ENCODE measurements around the gene PLEKHG3.

PLEKHG3 gene

DNA sequence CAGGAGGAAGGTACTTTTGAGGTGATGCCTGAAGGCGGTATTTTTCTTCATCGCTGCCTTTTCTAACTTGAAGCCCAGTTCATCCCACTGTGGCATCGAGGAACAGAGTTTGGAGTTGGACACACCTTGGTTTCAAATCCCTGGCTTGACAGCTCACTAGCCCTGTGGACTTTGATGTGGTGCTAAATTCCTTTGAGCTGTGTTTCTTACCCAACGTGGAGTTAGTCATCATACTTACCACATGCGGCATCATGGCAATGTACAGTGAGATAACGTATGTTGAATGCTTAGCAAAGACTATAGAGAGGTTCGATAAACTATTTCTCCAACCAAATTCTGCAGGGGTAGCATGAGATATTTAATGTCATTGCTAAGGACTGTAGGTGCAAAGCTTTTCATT lies 3.4 kb downstream of the PLEKHG3 start:
- no peak for DNase-seq (ENCODE audit: low spot score)

DNA sequence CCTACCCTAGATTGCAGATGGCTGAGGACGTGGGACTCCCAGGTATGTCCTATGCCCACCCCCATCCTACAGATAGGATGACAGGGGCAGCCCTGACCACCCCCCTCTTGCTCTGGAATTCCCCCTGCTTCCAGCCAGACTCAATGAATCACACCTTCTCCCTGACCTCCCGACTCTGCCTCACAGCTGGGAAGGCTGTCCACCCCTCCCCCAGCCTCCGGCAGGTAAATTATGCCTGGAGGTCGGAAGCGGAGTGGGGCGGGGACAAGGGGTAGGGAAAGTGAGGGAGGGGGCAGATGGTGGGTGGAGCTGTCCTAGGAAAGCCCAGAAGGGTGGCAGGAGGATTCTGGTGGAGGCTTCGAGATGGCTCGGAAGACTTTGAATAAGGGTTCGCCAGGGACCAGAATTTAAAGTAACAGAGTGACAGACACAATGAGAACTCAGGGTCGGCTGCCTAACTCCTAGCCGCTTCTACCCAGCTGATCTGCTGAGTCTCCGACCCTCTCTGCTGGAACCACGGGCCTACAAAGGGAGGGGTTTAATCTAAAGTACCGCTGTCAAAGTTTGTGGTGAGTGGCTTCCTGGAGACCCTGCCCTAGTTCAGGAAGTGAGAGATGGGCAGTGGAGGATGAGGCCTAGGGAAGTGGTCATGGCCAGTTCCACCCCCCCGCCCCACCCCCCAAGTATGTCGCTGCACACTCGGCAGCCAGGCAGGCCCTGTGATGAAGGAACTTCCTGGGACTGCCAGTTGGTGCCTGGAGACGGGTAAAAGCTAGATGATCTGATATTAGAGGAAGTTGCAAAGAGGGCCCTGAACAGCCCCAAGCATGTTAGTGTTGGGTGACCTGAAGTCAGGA lies 4.2 kb downstream of the PLEKHG3 start:
- DNase-seq (ENCODE audit: low spot score): no peak

DNA sequence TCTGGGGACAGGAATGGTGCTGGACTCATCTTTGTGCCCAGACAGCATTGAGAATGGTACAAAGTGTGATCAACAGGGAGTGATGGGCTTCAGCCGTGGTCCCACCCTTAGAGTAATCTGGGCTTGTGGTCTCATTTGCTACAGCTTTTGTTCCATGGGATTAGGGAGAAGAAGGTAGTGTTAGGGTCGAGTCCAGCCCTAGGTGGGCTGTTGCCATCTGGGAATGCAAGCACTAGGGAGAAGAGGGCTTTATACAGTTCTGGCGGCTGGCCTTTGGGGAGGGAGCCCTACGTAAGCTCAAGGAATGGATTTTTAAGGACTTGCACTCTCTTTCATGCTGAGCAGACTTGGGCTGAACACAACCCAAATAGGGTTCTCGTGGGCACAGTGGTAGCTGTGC lies 4.9 kb downstream of the PLEKHG3 start:
- DNase-seq (ENCODE audit: low spot score): no peak

DNA sequence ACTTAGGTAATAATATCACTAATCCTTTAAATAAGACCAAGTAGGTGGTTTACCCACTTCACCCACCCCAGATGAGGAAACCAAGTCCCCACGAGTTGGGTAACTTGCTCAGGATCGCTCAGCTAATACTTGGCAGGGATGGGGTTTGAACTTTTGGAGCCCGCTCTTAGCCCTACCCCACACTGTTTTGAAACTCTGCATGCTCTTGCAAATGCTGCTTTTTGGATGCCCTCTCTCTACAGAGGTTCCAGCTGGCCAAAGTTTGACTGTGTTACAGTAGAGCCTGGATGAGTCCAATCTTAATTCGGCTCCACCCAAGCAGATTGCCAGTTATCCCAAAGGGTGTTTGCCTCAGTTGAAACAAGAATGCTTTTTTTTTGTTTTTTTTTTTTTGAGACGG lies 6.8 kb downstream of the PLEKHG3 start:
- DNase-seq (ENCODE audit: low spot score): no peak

DNA sequence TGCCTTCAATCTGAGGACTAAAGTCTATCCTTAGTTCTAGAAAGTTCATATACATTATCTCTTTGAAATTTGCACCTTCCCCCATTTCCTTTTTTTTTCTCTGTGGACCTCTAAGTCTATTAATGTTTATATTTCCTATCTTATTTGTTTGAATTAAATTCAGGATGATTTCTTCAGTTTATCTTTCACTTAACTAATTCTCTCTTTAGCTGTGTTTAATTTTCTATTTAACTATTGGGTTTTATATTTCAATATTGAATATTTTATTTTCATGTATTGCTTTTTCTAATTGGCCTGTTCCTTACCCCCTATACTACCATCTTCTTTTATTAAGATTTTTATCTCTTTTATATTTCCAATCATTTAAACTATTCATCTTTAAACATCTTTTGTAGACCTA lies 9.5 kb downstream of the PLEKHG3 start:
- no peak for DNase-seq (ENCODE audit: low spot score)

DNA sequence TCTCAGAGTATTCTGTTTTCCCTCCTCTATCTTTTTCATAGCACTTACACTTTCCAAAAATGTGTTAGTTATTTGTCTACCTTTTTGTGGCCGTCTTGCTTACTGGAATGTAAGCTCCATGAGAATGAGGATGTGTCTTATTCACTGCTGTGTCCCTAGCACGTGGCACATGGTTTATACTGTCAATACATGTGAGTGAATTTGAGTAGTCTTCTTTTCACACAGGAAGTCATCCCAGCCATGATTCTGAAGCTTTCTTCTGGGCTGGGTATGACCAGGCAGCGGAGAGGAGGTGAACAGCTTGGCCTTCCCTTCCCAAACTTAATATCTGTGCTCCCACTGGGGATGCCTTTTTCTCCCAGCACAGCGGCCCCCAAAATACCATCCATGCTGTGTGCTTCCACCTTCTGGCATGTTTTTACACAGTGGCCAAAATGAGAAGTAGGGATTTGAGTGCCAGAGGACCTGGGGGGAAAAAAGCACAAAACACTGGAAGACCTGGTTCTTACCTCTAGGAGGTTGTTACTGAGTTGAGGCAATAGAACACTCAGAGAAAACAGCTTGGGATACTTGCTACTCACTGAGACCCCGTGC lies 10.3 kb downstream of the PLEKHG3 start:
- DNase-seq (ENCODE audit: low spot score): no peak

DNA sequence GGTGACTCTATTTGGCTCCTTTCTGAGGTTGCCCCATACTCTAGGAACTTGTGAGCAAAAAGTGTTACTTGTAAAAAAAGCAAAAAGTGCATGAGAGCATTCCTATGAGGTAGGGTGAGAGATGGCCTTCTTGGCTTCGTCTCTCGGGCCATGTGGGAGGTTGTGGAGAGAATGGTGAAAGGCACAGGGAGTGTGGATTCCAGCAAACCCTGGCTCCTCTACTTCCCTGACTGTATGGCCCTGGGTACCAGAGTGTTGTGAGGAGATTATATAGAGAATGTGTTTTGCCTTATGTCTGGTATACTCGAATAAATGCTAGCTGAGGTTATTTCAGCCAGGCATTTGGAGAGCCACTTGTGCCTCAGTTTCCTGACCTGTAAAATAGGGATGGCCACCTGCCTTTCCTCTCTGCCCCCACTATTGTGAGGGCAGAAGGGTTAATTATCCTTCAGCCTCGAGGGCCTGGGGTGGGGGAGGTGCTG lies 11.0 kb downstream of the PLEKHG3 start:
- no peak for DNase-seq (ENCODE audit: low spot score)

DNA sequence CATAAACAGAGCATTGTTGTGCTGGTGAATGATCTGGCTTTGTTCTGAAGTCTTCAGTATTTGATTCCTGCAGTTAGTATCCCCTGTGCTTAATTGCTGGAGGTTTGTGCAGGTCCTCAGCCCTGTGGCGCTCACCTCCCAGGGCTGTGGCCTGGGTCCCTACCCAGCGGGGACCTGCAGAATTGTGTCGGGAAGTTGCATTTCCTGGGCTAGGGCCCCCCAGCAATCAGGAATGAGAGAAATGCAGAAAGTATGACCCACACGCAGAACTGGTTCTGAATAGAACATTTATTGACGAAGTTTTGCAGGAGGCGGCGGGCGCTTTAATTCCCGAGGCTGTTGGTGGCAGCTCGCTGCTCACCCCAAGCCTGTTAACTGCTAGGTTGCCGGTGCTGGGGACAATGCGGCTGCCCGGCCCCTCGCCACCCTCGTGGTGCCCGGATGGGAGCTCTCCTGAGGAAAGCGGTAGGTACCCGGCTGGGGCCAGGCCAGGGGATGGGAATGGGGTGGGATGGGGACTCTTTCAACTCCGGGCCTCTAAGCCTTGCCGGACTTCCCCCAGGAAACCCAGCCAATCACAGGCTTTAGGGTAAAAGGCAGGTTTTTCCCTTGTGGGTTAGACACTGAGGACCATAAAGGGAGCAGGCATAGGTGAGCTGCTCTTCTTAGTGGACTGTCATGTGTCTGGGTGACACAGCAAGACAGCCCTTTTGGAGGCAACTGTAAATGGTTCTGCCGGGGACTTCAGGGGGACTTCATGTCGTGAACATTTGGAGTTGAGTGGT lies 11.6 kb downstream of the PLEKHG3 start:
- DNase-seq (ENCODE audit: low spot score): no peak

DNA sequence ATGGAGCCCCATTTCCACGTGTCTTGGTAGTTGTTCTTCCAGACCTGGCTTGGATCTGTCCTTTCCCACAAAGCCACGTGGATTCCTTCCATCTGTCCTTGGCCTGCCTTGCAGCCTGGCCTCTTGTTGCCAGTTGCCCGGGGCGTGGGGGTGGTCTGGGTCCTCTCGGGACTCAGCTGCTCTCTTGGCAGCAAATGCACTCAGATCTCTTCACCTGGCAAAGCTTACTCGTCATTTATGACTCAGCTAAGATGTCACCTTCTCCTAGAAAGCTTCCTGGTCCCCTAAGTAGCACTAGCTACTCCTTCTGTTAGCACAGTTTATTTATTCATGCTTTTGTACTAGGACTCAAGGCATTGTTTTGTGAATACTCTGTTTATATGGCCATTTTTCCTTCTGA lies 13.6 kb downstream of the PLEKHG3 start:
- no peak for DNase-seq (ENCODE audit: low spot score)

DNA sequence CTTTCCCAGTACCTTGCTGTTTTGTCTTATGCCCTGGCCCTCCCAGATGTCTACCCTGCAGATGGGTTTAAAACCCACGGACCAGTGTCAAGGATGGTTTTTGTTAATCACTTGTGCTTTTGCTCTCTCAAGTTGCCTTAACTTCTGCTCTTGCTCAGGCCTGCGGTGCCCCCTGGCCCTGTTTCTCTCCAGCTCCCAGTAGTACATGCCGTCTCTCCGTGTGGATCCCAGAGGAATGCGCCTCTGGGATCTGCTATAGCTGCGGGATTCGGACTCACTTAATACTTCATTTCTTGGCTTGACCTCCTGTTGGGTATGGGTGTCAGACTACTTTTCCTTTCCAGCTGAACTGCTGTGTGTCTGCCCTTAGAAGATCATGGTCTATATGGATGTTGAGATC lies 14.5 kb downstream of the PLEKHG3 start:
- DNase-seq (ENCODE audit: low spot score): no peak

DNA sequence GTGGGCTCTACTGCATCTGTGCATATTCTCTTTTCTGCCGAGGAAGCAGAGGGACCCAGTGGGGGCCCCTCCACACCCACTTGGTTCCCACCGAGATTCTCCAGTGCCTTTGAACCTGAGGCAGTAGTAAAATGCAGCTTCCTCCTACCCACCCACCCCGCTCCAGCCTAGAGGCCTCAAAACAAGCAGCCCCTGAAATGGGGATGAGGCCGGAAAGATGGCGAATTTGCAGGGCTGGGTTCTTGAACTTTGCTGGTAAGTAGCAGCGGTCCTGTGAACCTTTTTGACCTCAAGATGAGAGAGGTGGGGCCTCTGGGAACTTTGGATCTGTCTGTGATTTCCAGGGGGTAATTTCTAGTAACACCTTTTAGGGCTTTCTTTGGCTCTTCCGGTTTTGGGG lies 15.4 kb downstream of the PLEKHG3 start:
- no peak for DNase-seq (ENCODE audit: low spot score)

DNA sequence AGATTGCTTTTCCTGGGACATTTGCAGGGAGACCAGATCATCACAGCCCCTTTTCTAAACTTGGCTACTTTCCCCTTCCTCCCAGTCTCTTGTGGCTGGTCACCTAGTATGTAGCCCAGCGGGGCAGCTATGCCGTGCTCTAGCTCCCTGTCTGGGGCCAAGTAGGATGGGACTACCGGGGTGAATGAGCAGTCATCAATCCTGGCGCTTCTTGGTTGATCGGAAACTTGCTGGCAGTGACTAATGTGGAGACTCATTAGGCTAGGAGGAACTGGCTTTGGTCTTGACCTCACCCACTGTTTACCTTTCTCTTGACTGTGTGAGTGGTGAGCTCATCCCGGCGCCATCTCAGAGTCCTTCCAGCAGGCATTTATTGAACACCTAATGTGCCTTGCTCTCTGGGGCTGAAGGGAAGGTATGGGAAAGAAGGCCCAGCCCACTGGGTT lies 15.9 kb downstream of the PLEKHG3 start:
- DNase-seq (ENCODE audit: low spot score): peak; percentile 65

DNA sequence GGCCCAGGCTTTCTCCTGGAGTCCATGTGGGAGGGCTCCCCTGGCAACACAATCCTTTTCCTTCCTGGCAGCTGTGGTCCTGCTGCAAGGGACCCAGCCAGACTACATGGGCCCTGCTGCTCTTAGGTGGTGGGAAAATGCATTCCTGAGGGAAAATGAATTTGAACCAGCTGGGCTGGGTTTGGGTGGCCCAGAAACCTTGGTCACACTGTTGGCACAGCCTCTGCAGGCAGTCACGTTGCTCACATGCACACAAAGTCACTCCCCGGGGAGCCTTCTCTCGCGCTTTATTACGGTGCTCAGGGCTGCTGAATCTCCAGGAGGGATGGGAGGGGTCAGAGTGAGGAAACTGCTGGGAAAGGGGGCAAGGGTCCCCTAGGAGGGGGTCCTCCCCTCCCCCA lies 17.2 kb downstream of the PLEKHG3 start:
- DNase-seq (ENCODE audit: low spot score): no peak

DNA sequence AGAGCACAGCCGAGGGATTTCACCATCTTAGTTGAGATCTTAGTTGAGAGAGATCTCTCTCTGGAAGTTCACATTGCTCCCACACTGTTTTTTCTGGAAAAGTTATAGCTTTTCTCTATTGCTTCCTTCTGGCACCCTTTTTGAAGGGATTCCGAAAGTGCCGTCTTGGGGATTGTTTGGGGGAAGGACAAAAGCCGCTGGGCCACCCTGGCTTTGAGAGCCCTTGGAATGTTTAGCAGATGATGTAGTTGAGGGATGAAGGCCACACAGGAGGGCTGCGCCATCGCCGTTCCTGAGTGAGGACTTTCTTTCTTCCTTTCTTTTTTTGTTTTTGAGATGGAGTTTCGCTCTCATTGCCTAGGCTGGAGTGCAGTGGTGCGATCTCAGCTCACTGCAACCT lies 17.7 kb downstream of the PLEKHG3 start:
- DNase-seq (ENCODE audit: low spot score): no peak

DNA sequence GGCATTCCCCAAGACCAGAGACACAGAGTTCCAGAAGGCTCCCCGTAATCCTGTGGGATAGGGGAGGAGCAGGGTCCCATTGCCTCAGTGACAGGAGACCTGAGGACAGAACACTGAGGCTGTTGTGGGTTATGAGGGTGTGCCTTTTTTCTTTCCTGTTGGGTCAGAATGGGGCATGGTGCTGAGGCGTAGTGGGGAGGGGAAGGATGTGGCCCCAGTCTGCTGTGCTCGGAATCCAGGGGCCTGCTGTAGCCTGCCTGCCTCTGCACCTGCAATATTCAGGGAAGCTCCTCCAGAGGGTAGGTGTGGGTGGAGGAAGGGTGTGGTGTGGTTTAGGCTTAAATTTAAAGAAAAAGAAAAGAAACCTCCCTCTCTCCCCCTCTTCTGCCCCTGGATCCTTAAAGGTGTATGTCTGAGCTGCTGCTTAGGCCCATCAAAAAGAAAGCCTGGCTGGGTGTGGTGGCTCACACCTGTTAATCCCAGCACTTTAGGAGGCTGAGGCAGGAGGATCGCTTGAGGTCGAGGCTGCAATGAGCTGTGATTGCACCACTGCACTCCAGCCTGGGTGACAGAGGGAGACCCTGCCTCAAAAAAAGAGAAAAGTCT lies 18.7 kb downstream of the PLEKHG3 start:
- no peak for DNase-seq (ENCODE audit: low spot score)

DNA sequence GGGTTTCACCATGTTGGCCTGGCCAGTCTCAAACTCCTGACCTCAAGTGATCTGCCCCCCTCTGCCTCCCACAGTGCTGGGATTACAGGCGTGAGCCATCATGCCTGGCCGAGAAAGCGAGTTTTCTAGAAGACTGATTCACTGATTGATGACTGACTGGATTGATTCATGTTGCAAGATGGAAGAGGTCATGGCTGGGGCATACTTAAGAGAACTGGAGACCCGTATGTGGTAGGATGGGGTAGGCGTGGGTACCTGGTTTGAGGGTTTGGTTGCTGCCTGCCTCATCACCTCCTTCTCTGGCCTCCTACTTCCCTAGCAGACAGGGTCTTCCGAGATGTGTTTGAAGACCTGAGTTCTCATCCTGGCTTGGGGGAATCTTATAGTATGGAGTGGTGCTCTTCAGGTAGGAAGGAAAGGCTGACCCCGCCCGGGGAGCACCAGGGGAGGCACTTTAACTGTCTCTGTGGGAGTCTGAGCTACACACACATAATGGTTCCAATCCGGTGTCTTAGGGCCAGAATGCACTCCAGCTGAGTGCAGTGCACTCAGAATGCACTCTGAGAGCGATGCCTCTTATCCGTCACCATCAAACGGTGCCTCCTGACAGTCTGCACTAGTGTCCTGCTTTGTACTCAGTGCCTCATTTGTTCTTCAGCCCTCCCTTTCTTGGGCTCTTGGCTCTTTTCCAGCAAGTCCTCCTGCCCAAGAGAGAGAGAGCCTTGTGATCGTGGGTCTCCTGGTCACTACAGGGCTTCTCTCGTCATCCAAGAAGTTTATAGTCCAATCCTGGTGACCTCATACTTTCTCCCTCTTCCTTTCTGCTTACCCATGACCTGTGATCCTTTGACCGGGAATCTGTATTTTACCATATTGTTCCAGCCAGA lies 19.7 kb downstream of the PLEKHG3 start:
- DNase-seq (ENCODE audit: low spot score): no peak

DNA sequence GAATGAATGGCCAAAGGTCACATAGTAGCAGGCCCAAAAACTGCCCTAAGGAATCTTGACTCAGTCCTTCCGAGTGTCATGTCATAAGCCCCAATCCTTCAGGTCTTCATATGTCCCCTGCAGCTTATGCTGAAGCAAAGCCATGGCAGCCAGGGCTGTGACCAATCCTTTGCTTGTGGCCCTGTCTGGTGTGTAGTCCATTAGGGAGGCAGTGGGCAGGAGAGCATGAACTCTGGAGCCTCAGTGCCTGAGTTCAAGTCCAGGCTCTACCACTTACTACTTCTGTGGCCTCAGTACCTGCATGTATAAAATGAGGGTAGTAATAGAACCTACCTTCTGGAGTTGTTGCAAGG lies 20.3 kb downstream of the PLEKHG3 start:
- DNase-seq (ENCODE audit: low spot score): no peak

DNA sequence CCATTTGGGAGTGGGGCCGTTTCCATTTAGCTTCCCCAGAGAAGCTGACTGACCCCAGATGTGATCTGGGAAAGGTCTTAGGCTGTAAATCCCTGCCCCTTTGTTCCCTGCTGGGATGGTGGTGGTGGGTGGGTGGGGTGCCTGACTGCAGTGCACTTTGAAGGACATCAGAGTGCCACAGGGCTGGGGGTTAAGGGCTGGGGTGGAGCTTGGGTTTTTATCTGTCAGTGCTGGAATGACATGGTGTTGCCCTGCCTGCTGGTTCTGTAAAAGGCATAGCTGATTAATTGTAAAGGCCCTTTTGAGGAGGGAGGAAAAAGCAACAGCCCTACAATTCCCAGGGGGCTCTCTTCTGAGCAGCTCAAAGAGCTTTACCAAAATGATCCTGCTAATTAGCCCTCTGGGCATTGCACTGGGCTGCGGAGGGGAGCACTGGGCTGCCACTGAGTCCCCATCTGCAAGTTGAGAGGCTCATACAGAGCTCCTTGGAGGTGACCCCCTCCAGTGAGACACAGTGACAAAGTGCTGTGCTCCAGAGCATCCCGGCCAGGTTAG lies 21.1 kb downstream of the PLEKHG3 start:
- no peak for DNase-seq (ENCODE audit: low spot score)

DNA sequence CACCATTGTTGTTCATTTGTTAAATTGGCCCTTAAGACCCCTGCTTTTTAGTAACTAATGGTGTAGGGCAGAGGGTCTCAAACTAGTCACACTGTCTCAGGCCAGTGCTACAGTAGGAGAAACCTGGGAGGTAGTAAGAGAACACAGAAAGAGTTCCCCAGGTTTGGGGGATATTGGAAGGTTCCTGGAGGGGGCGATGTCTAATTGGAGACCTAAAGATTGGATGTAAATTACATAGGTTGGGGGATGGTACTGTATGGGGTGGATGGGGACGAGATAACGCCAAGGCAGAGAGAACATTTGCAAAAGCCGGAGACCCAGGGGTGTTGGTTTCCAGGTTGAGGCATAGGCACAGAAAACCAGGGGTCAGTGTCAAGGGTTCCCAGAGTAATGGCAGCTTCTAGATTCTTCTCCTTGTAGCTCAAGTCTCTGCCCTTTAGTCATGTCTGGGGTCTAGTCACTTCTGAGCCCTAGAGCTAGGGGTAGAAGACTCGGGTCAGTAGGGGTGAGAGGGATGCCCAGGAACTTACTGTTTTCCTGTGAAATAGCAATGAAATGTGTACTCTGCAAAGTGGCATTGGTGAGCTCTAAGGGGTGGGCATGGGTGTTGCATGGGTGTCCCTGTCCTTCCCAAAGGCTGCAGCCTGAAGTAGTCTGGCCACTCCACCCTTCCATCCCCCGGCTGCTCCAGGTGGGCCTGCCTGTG lies 21.8 kb downstream of the PLEKHG3 start:
- no peak for DNase-seq (ENCODE audit: low spot score)

DNA sequence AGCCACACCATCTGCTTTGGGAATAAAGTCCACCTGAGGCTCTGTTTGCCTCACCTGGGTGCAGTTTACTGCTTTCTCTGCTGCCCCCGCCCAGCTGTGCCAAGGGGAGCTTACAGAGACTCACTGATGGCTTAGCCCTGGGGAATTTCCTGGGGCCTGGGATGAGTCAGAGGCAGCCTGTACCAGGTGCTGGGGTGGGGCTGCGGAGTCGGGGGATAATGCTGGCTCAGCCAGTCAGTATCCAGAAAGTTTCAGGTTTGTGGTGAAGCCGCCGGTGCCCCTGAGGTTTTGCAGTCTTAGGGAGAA lies 22.3 kb downstream of the PLEKHG3 start:
- no peak for DNase-seq (ENCODE audit: low spot score)

DNA sequence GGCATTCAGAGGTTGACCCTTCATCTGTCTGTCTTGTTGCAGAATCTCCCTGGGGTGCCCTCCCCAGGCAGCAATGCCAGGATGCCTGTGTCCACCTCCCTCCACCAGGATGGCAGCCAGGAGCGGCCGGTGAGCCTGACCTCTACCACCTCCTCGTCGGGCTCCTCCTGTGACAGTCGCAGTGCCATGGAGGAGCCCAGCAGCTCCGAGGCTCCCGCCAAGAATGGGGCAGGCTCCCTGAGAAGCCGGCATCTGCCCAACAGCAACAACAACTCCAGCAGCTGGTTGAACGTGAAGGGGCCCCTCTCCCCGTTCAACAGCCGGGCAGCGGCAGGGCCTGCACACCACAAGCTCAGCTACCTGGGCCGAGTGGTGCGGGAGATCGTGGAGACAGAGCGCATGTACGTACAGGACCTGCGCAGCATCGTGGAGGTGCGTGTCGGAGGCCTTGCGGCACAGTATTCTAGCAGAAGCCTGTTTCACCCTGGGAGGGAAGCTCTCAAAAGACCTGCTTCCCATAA lies 23.4 kb downstream of the PLEKHG3 start:
- DNase-seq (ENCODE audit: low spot score): no peak
